ENCODE data around the gene CERS6.

Gene CERS6

GRCh38 chr2:168667156-168667555 is 211.1 kb downstream of the CERS6 start:
- H3K4me3 ChIP-seq (ENCODE audit: low read depth, low read length) = no peak overlapping the region
- DNase-seq (ENCODE audit: low read depth) = no peak
- no peak for TF ChIP-seq CTCF (conservative IDR thresholded peaks at IDR 0.05; ENCODE audit: low read depth, low read length)

- H3K4me3 ChIP-seq (ENCODE audit: low read depth, low read length) = no peak overlapping the region
- TF ChIP-seq CTCF (conservative IDR thresholded peaks at IDR 0.05; ENCODE audit: low read depth, low read length) = no peak
Measured at GRCh38 chr2:168669151-168669550, 213.1 kb downstream of the CERS6 start.

GRCh38 chr2:168670478-168670877 is 214.4 kb downstream of the CERS6 start:
- TF ChIP-seq CTCF (conservative IDR thresholded peaks at IDR 0.05; ENCODE audit: low read depth, low read length) = no peak
- no peak overlapping the region for H3K4me3 ChIP-seq (ENCODE audit: low read depth, low read length)
- no peak for DNase-seq (ENCODE audit: low read depth)

More at GRCh38 chr2:168669151-168669550, 213.1 kb downstream of the CERS6 start:
- DNase-seq (ENCODE audit: low read depth) = no peak

GRCh38 chr2:168671932-168672331 is 215.9 kb downstream of the CERS6 start:
- H3K4me3 ChIP-seq (ENCODE audit: low read depth, low read length) = no peak overlapping the region
- DNase-seq (ENCODE audit: low read depth) = peak; percentile 39
- TF ChIP-seq CTCF (conservative IDR thresholded peaks at IDR 0.05; ENCODE audit: low read depth, low read length) = no peak

DNA sequence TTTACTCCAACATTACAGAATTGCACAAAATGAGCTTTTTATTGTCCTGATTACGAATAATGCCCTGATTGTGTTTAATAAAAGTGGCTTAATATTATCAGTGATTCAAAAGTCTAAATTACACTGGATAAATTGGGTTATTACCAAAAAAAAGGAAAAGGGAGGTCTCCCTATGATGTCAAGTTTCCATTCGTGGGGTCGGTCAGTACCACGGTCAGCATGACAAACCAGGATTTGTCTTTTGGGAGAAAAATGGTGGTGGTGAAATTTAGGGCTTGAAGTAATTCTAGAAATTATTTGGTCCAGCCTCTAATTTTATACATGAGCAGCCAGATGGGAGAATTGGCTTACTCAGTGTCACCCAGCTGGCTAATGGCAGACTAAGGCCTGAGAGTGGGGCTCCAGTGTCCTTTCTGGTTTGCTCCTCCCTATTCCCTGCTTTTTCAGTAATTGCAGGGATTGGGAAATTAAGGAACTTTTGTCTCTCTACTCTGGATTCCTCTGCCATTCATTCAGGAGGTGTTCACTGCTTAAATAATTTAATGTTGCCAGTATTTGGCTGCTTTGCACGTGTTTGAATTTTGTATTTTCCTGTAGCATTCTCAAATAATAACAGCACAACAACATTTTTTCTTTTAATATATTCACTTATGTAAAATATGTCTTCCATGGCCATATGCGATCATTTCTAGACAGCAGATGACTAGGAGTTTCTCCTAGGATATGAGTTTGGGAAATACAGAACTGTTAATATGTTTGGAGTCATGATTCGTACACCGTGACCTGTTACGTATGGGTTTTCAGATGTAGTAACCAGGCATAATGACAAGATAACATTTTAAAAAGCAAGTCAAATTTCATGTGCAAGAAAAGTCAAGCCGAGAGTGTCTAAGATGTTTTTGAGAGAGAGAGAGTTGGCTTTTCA is 217.5 kb downstream of the CERS6 start:
- no peak overlapping the region for H3K4me3 ChIP-seq (ENCODE audit: low read depth, low read length)
- no peak for DNase-seq (ENCODE audit: low read depth)
- TF ChIP-seq CTCF (conservative IDR thresholded peaks at IDR 0.05; ENCODE audit: low read depth, low read length) = no peak

GRCh38 chr2:168678153-168678853 is 222.2 kb downstream of the CERS6 start:
- no peak overlapping the region for H3K4me3 ChIP-seq (ENCODE audit: low read depth, low read length)
- TF ChIP-seq CTCF (conservative IDR thresholded peaks at IDR 0.05; ENCODE audit: low read depth, low read length) = no peak
- no peak for DNase-seq (ENCODE audit: low read depth)

All from choroid plexus epithelial cell (primary cell).